Liver (tissue), 3 donors: ENCODE data around the gene GRK1.

Source experiments
- ATF3 ChIP-seq: IDR thresholded peaks from 2 replicates; pipeline ENCODE4 v1.6.1; 2016; ENCODE audit warnings: antibody characterized with exemption
- EGR1 ChIP-seq, 2 donors: IDR thresholded peaks; 2 replicates each; pipeline ENCODE4 v1.6.1; 2016 to 2018; ENCODE audit warnings: antibody characterized with exemption in 2 of 2, low read depth in 2 of 2
- GABPA ChIP-seq, 2 donors: IDR thresholded peaks in 1 of 2; conservative IDR thresholded peaks in 1 of 2; 2 replicates each; pipeline ENCODE4 v1.6.1; 2016; ENCODE audit warnings: antibody characterized with exemption in 2 of 2, mild to moderate bottlenecking in 1 of 2, moderate library complexity in 1 of 2
- JUND ChIP-seq, 2 donors: IDR thresholded peaks; 2 replicates each; pipeline ENCODE4 v1.6.1; 2016; ENCODE audit warnings: antibody characterized with exemption in 2 of 2
- MAX ChIP-seq: IDR thresholded peaks from 2 replicates; pipeline ENCODE4 v1.6.1; 2016; ENCODE audit warnings: antibody characterized with exemption
- NR2F2 ChIP-seq: IDR thresholded peaks from 2 replicates; pipeline ENCODE4 v1.6.1; 2016; ENCODE audit warnings: antibody characterized with exemption
- RAD21 ChIP-seq, 2 donors: IDR thresholded peaks; 2 replicates each; pipeline ENCODE4 v1.6.1; 2016; ENCODE audit warnings: antibody characterized with exemption in 2 of 2, mild to moderate bottlenecking in 2 of 2
- TAF1 ChIP-seq: conservative IDR thresholded peaks from 2 replicates; pipeline ENCODE4 v1.6.1; 2016; ENCODE audit warnings: antibody characterized with exemption, mild to moderate bottlenecking
- YY1 ChIP-seq: IDR thresholded peaks from 2 replicates; pipeline ENCODE4 v1.6.1; 2016; ENCODE audit warnings: antibody characterized with exemption, mild to moderate bottlenecking
- ZBTB33 ChIP-seq: IDR thresholded peaks from 2 replicates; pipeline ENCODE4 v1.6.1; 2016; ENCODE audit warnings: antibody characterized with exemption
- TF ChIP-seq, protein P1 (sequence below): fragments of 150-350 bp; IDR thresholded peaks from 2 replicates; pipeline ENCODE4 v1.5.1; 2017; ENCODE audit warnings: improper control_type of control experiment, low read depth, low read length; ENCODE audit not compliant: missing input control
- TF ChIP-seq, protein P2 (sequence below): IDR thresholded peaks from 2 replicates; pipeline ENCODE4 v1.6.1; 2016; ENCODE audit warnings: antibody characterized with exemption, mild to moderate bottlenecking
- donor health status: healthy.
- donor health status: healthy.

- TF ChIP-seq, protein P1, sequence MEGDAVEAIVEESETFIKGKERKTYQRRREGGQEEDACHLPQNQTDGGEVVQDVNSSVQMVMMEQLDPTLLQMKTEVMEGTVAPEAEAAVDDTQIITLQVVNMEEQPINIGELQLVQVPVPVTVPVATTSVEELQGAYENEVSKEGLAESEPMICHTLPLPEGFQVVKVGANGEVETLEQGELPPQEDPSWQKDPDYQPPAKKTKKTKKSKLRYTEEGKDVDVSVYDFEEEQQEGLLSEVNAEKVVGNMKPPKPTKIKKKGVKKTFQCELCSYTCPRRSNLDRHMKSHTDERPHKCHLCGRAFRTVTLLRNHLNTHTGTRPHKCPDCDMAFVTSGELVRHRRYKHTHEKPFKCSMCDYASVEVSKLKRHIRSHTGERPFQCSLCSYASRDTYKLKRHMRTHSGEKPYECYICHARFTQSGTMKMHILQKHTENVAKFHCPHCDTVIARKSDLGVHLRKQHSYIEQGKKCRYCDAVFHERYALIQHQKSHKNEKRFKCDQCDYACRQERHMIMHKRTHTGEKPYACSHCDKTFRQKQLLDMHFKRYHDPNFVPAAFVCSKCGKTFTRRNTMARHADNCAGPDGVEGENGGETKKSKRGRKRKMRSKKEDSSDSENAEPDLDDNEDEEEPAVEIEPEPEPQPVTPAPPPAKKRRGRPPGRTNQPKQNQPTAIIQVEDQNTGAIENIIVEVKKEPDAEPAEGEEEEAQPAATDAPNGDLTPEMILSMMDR: no peak
- TF ChIP-seq JUND (IDR thresholded peaks at IDR 0.05): no peak
- TF ChIP-seq RAD21 (IDR thresholded peaks at IDR 0.05): no peak
- no peak for TF ChIP-seq MAX
- TF ChIP-seq GABPA (IDR thresholded peaks at IDR 0.05 in 1 of 2, conservative IDR thresholded peaks at IDR 0.05 in 1 of 2): no peak
- TF ChIP-seq NR2F2: no peak
- no peak for TF ChIP-seq YY1
- no peak for TF ChIP-seq ZBTB33
- TF ChIP-seq, protein P2, sequence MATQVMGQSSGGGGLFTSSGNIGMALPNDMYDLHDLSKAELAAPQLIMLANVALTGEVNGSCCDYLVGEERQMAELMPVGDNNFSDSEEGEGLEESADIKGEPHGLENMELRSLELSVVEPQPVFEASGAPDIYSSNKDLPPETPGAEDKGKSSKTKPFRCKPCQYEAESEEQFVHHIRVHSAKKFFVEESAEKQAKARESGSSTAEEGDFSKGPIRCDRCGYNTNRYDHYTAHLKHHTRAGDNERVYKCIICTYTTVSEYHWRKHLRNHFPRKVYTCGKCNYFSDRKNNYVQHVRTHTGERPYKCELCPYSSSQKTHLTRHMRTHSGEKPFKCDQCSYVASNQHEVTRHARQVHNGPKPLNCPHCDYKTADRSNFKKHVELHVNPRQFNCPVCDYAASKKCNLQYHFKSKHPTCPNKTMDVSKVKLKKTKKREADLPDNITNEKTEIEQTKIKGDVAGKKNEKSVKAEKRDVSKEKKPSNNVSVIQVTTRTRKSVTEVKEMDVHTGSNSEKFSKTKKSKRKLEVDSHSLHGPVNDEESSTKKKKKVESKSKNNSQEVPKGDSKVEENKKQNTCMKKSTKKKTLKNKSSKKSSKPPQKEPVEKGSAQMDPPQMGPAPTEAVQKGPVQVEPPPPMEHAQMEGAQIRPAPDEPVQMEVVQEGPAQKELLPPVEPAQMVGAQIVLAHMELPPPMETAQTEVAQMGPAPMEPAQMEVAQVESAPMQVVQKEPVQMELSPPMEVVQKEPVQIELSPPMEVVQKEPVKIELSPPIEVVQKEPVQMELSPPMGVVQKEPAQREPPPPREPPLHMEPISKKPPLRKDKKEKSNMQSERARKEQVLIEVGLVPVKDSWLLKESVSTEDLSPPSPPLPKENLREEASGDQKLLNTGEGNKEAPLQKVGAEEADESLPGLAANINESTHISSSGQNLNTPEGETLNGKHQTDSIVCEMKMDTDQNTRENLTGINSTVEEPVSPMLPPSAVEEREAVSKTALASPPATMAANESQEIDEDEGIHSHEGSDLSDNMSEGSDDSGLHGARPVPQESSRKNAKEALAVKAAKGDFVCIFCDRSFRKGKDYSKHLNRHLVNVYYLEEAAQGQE: no peak
- no peak for TF ChIP-seq EGR1 (IDR thresholded peaks at IDR 0.05; ENCODE audit: low read depth in 2 of 2)
- no peak for TF ChIP-seq ATF3
- TF ChIP-seq TAF1: no peak
These were observed 87.2 kb downstream of the GRK1 start for GRCh38 chr13:113754242-113754641.
